ENCODE measurements around the gene IL21. TPM values are rescaled to one million over a fixed set of nuclear protein-coding genes. Genes with fewer than 3 reads are reported as not detected.

Gene IL21
- total RNA-seq, 1 experiment from 2014 or later, result not detected

DNA sequence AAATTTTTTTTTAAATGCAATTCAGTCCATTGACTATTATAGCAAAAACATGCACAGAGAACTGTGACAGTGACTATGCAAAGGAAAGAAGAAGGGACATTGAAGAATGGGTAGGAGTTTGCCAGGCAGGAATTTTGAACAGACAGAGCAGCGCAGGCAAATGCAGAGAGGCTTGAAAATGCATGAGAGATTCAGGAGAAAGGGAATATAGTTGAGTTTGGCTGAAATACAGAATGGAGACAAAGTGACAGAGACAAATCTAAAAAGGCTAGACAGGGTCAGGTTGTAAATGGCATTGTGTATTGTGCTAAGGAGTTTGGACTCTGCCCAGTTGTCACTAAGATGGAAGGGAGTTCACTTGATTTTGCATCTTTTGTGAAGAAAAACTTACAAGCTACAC, 42.4 kb upstream of the IL21 start (continued):
- TF ChIP-seq, protein P1, sequence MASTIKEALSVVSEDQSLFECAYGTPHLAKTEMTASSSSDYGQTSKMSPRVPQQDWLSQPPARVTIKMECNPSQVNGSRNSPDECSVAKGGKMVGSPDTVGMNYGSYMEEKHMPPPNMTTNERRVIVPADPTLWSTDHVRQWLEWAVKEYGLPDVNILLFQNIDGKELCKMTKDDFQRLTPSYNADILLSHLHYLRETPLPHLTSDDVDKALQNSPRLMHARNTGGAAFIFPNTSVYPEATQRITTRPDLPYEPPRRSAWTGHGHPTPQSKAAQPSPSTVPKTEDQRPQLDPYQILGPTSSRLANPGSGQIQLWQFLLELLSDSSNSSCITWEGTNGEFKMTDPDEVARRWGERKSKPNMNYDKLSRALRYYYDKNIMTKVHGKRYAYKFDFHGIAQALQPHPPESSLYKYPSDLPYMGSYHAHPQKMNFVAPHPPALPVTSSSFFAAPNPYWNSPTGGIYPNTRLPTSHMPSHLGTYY (CRISPR knock-in tag; IDR thresholded peaks at IDR 0.05), result no peak
- TF ChIP-seq ZNF396 (CRISPR knock-in tag; IDR thresholded peaks at IDR 0.05; ENCODE audit: borderline replicate concordance) (no peak), FOXK1 (CRISPR knock-in tag; IDR thresholded peaks at IDR 0.05) (no peak), JAZF1 (CRISPR knock-in tag; IDR thresholded peaks at IDR 0.05) (no peak)

DNA sequence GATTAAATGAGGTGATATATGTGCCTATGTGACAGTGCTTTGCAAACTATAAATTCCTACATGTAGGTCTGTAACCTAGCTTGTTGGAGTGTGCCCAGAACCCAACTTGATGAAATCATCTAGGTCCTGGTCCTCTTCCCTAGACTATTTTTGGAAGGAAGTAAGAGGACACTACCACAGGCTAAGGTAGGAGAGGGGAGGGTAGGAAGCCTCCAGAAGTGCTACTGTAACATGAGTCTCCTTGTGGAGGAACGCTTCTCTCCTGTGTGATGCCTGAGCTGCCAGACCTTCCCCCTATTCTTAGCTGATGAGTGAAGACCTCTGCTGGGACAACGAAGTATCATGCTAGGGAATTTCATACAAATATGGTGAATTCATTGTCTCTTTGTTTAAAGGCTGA, 41.8 kb upstream of the IL21 start:
- H3K4me1 Mint-ChIP-seq, result peaks cover 4% of the 10 kb centered on the region; the same call in 1 of the 2 replicates
- DNase-seq (ENCODE audit: low spot score) (no peak), ATAC-seq (peak; percentile 94)
- no peak overlapping the region for H3K4me3 Mint-ChIP-seq
- ChIA-PET POLR2A (no interaction called here), CTCF (interaction anchor here (1.0 kb wide), 1 partner anchor 54 kb away, joined by 3 read pairs; no protein-coding TSS in a partner anchor)
- peaks cover 1% of the 10 kb centered on the region; the same call in 1 of the 2 replicates for H3K9me3 Mint-ChIP-seq
- no peaks in the 10 kb centered on the region; the same call in 1 of the 2 replicates for H3K27me3 Mint-ChIP-seq (ENCODE audit: low read depth)
- TF ChIP-seq RELA (CRISPR knock-in tag; IDR thresholded peaks at IDR 0.05; ENCODE audit: borderline replicate concordance), result no peak
- TF ChIP-seq GTF2I (CRISPR knock-in tag; conservative IDR thresholded peaks at IDR 0.05), result no peak
- TF ChIP-seq HMGA2 (CRISPR knock-in tag; IDR thresholded peaks at IDR 0.05), result no peak
- TF ChIP-seq ATF1 (CRISPR knock-in tag; IDR thresholded peaks at IDR 0.05), result no peak
- TF ChIP-seq JUN (CRISPR knock-in tag; IDR thresholded peaks at IDR 0.05), result no peak
- no peak for TF ChIP-seq FOXK1 (CRISPR knock-in tag; IDR thresholded peaks at IDR 0.05)
- TF ChIP-seq, protein P2, sequence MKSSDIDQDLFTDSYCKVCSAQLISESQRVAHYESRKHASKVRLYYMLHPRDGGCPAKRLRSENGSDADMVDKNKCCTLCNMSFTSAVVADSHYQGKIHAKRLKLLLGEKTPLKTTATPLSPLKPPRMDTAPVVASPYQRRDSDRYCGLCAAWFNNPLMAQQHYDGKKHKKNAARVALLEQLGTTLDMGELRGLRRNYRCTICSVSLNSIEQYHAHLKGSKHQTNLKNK (CRISPR knock-in tag; IDR thresholded peaks at IDR 0.05), result no peak
- TF ChIP-seq, protein P3, sequence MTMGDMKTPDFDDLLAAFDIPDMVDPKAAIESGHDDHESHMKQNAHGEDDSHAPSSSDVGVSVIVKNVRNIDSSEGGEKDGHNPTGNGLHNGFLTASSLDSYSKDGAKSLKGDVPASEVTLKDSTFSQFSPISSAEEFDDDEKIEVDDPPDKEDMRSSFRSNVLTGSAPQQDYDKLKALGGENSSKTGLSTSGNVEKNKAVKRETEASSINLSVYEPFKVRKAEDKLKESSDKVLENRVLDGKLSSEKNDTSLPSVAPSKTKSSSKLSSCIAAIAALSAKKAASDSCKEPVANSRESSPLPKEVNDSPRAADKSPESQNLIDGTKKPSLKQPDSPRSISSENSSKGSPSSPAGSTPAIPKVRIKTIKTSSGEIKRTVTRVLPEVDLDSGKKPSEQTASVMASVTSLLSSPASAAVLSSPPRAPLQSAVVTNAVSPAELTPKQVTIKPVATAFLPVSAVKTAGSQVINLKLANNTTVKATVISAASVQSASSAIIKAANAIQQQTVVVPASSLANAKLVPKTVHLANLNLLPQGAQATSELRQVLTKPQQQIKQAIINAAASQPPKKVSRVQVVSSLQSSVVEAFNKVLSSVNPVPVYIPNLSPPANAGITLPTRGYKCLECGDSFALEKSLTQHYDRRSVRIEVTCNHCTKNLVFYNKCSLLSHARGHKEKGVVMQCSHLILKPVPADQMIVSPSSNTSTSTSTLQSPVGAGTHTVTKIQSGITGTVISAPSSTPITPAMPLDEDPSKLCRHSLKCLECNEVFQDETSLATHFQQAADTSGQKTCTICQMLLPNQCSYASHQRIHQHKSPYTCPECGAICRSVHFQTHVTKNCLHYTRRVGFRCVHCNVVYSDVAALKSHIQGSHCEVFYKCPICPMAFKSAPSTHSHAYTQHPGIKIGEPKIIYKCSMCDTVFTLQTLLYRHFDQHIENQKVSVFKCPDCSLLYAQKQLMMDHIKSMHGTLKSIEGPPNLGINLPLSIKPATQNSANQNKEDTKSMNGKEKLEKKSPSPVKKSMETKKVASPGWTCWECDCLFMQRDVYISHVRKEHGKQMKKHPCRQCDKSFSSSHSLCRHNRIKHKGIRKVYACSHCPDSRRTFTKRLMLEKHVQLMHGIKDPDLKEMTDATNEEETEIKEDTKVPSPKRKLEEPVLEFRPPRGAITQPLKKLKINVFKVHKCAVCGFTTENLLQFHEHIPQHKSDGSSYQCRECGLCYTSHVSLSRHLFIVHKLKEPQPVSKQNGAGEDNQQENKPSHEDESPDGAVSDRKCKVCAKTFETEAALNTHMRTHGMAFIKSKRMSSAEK (CRISPR knock-in tag; IDR thresholded peaks at IDR 0.05; ENCODE audit: borderline replicate concordance), result no peak
- H3K36me3 Mint-ChIP-seq, result no peaks in the 10 kb centered on the region
- no peak overlapping the region for H3K27ac Mint-ChIP-seq

DNA sequence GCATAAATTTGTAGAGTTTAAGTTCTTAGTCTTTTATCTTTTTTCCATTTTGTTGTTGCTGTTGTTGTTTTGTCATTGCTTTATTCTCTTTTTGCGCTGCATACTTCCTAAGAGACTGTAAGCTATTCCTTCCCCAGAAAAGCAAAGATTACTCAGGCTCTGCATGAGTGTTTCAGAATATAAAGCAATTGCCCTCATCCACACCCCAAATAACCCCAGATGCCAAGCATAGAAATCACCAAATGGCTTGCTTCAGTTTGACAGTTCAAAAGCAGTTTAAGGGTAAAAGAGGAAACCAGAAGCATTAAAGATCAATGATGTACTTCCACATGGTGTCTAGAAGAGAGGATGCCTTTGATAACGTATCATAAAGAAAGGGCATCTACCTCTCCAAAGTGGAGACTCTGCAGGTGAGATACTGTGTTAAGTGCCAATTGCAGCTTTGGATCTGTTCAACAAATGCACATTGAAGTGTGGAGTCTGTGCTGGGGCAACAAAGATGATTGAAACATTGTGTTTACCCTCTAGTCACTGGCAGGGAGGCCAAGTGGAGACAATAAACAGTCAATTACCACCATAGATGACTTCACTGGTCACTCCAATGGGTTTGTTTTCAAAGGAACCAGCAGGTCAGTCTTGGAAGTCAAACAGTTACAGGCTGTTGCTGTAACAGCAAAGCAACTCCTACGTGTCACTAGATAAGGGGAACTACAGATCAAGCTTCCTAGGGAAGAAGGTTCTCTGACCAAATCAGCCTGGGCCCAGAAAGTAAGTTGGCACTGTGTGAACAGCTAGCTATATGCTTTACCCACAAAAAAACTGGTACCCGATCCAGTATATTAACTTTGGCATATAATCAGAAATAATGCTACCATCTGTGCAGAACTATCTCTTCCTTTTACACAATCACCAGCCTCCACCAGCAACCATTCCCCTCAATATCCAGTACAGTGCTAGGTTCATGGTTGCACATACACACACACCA, 40.6 kb upstream of the IL21 start:
- ATAC-seq, result no peak
- DNase-seq (ENCODE audit: low spot score), result no peak
- no peak overlapping the region for H3K4me3 Mint-ChIP-seq
- peaks cover 4% of the 10 kb centered on the region; the same call in 1 of the 2 replicates for H3K4me1 Mint-ChIP-seq
- peaks cover 12% of the 10 kb centered on the region for H3K9me3 Mint-ChIP-seq
- no peaks in the 10 kb centered on the region; the same call in none of the 2 replicates for H3K27me3 Mint-ChIP-seq (ENCODE audit: low read depth)
- no peaks in the 10 kb centered on the region for H3K36me3 Mint-ChIP-seq
- H3K27ac Mint-ChIP-seq, result no peak overlapping the region
- CTCF ChIA-PET, result no interaction called here
- POLR2A ChIA-PET, result no interaction called here
- TF ChIP-seq GRHL2 (CRISPR knock-in tag; IDR thresholded peaks at IDR 0.05; ENCODE audit: insufficient replicate concordance, severe bottlenecking) (no peak), NR1H2 (CRISPR knock-in tag; IDR thresholded peaks at IDR 0.05) (no peak), JAZF1 (CRISPR knock-in tag; IDR thresholded peaks at IDR 0.05) (no peak)
- TF ChIP-seq, protein P3 (CRISPR knock-in tag; IDR thresholded peaks at IDR 0.05; ENCODE audit: borderline replicate concordance), result no peak
- TF ChIP-seq, protein P4, sequence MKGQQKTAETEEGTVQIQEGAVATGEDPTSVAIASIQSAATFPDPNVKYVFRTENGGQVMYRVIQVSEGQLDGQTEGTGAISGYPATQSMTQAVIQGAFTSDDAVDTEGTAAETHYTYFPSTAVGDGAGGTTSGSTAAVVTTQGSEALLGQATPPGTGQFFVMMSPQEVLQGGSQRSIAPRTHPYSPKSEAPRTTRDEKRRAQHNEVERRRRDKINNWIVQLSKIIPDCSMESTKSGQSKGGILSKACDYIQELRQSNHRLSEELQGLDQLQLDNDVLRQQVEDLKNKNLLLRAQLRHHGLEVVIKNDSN (CRISPR knock-in tag; IDR thresholded peaks at IDR 0.05), result no peak
- TF ChIP-seq, protein P2 (CRISPR knock-in tag; IDR thresholded peaks at IDR 0.05), result no peak
- TF ChIP-seq, protein P5, sequence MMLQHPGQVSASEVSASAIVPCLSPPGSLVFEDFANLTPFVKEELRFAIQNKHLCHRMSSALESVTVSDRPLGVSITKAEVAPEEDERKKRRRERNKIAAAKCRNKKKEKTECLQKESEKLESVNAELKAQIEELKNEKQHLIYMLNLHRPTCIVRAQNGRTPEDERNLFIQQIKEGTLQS (CRISPR knock-in tag; conservative IDR thresholded peaks at IDR 0.05), result no peak
